GM21723 (cell line): ENCODE measurements around the gene REEP3.

Experiments used
- ATAC-seq: cut with Tn5 transposase; IDR thresholded peaks from one replicate; pipeline ENCODE4 v1.9.1; 2021; ENCODE audit warnings: mild to moderate bottlenecking, moderate library complexity; ENCODE audit not compliant: unreplicated experiment

Gene REEP3

GRCh38 chr10:63505562-63505961 lies 15.6 kb upstream of the REEP3 start:
- ATAC-seq = no peak

GRCh38 chr10:63506554-63506953 lies 14.6 kb upstream of the REEP3 start:
- no peak for ATAC-seq

- no peak for ATAC-seq
These were observed 6.0 kb upstream of the REEP3 start for GRCh38 chr10:63515002-63515763.

- no peak for ATAC-seq
These were observed 5.0 kb upstream of the REEP3 start for GRCh38 chr10:63516207-63516606.

GRCh38 chr10:63518690-63519288 lies 2.4 kb upstream of the REEP3 start:
- no peak for ATAC-seq

GRCh38 chr10:63521416-63522276 lies 445 bp downstream of the REEP3 start:
- ATAC-seq = peak; percentile 65

- ATAC-seq = no peak
These were observed 1.1 kb downstream of the REEP3 start for GRCh38 chr10:63522277-63522687.

- ATAC-seq = no peak
These were observed 1.8 kb downstream of the REEP3 start for GRCh38 chr10:63522995-63523394.

- no peak for ATAC-seq
These were observed 3.8 kb downstream of the REEP3 start for GRCh38 chr10:63525021-63525420.

GRCh38 chr10:63527401-63527800 lies 6.2 kb downstream of the REEP3 start:
- no peak for ATAC-seq

- no peak for ATAC-seq
These were observed 7.0 kb downstream of the REEP3 start for GRCh38 chr10:63528084-63528744.

- no peak for ATAC-seq
These were observed 9.2 kb downstream of the REEP3 start for GRCh38 chr10:63530409-63530808.

GRCh38 chr10:63534723-63535122 lies 13.5 kb downstream of the REEP3 start:
- no peak for ATAC-seq

- ATAC-seq = no peak
These were observed 15.5 kb downstream of the REEP3 start for GRCh38 chr10:63536698-63537097.

- no peak for ATAC-seq
These were observed 16.3 kb downstream of the REEP3 start for GRCh38 chr10:63537536-63537935.

GRCh38 chr10:63539377-63539776 lies 18.2 kb downstream of the REEP3 start:
- ATAC-seq = no peak

GRCh38 chr10:63539994-63540393 lies 18.8 kb downstream of the REEP3 start:
- no peak for ATAC-seq

- no peak for ATAC-seq
These were observed 21.8 kb downstream of the REEP3 start for GRCh38 chr10:63542835-63543575.

- ATAC-seq = no peak
These were observed 22.4 kb downstream of the REEP3 start for GRCh38 chr10:63543576-63543962.

GRCh38 chr10:63544418-63544817 lies 23.2 kb downstream of the REEP3 start:
- ATAC-seq = no peak
